Stimulated activated CD8-positive, alpha-beta memory T cell treated with anti-CD3 and anti-CD28 coated beads, Interleukin-2, amount 100 ng/mL, for 48 hours (primary cell): Measurements from ENCODE around the gene LRIG2.
"Not testable (repeated sequence)": the region's sequence is repeated elsewhere in the genome, so short reads cannot be mapped to it uniquely, and the experiment has no call there.

Experiments used
- DNase-seq, 2 donors: peaks; one replicate each; pipeline ENCODE4 v3.0.0-alpha.2; 2020; ENCODE audit warnings: low read depth in 2 of 2

The LRIG2 gene

DNA sequence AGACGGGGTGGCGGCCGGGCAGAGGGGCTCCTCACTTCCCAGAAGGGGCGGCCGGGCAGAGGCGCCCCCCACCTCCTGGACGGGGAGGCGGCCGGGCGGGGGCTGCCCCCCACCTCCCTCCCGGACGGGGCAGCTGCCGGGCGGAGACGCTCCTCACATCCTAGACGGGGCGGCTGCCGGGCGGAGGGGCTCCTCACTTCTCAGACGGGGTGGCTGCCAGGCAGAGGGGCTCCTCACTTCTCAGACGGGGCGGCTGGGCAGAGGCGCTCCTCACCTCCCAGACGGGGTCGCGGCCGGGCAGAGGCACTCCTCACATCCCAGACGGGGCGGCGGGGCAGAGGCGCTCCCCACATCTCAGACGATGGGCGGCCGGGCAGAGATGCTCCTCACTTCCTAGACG lies 9.5 kb upstream of the LRIG2 start:
- DNase-seq: not testable (repeated sequence)

DNA sequence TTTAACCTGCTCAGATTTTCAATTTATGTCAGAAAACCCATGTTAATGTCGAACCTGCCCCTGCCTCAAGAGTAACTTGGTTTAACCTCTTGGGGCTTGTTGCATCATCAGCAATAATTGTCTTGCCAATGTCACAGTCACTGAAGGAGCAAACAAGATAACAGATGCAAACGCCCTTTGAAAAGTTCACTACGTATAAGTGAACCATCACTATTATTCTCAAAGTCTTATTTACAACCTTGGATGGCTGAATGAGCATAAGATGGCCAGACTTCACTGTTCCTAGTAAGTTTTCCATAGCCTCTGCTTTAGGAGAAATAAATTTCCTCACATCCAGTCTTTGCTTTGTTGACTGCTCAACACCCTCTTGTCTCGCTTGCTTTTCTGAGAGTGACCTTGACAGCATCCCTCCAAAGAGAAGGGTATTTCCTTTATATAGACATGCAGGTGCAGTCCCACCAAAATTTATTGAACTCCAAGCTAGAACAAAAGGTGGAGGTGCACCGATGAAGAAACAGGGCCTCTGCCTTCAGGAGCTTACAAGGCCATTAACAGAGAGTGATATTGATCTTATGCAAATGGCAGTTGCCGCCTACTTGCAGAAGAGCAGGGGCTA lies 749 bp upstream of the LRIG2 start:
- no peak for DNase-seq

DNA sequence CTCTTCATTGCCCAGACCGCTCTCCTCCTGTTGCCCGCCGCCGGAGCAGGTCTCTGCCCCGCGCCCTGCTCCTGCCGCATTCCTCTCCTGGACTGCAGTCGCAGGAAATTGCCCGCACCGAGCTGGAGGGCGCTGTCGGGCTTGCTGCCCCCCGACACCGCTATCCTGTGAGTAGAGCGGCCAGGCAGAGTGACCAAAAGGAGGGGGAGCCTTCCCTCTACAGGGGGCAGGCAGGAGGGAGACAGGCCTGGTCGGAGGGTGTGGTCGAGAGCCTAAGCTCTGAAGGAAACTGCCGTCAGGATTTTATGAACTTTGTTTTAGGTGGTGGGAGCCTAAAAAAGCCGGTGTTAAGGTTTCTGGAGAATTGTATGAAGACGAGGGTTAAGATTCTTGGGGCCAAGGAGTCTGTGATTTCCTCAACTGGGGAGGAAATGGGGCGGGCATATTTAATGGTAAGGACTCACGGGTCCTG lies 517 bp downstream of the LRIG2 start:
- DNase-seq: peak in 1 of 2 donors; percentile 4

DNA sequence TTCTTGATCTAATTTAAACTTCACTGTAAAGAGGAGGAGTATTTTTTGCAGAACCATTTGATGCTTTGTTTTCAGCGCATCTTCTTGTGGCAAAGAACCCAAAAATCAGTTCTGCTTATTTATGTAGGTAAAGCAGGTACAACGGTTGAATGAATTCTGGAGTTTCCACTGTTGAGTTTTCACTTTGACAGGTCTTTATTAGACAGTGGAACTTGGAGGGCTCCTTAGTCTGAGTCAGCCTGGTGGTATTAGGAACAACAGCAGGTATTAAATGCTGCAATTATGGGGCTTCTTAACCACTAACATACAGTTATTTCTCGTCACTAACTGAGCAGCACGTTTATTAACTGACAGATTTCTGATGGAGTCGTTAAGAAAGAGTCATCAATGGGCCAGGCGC lies 1.2 kb downstream of the LRIG2 start:
- no peak for DNase-seq

DNA sequence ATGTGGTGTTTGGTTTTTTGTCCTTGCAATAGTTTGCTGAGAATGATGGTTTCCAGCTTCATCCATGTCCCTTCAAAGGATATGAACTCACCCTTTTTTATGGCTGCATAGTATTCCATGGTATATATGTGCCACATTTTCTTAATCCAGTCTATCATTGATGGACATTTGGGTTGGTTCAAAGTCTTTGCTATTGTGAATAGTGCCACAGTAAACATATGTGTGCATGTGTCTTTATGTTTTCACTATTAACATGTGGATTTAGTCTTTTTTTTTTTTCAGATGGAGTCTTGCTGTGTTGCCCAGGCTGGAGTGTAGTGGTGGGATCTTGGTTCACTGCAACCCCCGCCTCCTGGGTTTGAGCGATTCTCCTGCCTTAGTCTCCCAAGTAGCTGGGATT lies 5.0 kb downstream of the LRIG2 start:
- DNase-seq: not testable (repeated sequence)

DNA sequence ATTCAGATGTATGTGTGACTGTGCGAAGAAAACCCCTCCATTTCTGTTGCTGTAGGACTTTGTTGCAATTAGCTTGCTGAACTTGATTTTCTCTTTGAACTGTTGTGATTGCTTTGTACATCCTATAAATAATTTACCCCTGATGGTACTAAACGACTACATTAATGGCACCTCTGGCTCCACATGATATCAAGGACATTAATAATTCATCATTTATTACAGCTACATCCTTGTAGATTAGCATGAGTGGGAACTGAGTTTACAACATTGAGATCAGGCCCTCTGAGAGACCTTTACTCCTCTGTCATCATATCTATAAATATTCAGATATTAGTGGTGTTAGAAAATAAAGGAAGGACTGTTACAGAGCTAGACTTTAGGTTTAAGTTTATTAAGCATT lies 13.5 kb downstream of the LRIG2 start:
- DNase-seq: no peak

DNA sequence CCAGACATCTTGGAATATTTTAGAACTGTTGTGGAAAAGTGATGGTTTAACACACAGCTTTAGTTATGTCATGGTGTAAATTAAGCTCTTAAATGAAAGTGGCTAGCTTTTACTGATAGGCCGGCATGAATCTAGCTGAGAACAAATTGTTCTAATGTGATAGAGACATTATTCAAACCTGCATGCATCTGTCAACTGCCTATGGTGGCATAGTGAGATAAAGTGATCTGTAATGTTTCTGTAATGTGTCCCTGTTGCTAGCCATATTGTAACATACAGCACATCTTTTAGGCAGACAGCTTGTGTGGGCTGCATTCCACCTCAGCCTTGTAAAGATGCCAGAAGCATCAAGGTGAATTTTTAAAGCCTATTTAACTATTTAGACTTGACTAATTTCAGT lies 16.0 kb downstream of the LRIG2 start:
- no peak for DNase-seq

DNA sequence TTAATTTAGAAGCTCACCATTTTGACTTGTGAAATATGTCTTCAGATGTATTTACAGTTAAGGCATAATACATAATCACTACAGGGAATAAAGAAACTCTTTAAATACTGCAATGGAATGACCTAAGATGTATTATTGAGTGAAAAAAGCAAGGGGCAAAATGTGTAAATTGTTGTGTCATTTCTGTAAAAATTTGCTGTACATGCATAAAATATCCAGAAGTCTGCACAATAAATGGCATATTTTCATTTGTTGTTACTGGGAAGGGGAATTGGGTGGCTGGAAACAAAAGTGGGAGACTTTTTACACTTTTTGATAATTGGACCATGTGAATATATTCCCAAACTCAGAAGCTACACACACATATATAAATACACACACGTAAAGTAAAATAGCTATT lies 17.1 kb downstream of the LRIG2 start:
- DNase-seq: no peak

DNA sequence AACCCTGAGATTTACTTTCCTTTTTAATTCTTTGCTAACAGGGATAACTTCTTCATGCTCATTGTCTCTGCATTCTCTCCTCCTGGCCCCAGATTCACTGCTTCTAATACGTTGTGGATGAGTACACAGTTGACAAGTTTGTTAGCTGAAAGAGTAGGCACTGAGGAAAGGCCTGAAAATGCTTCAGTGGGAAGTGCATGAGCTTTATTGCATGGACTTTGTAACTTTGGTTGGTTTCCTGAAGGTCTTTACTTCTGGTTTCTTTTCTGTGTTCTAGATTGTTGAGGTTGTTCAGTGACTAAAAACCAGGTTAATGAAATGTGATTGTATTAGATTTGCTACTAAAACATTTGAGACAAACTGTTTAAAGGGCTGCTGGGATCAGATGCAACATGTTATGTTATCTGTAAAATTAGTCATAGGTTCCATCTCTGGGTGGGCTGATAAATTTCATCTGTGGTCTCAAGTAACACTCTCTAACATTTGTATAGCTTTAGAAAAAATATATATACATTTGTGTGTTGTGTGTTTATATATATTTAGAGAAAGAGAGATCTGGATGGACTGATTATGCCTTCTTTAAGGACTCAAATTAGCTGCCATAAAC lies 19.1 kb downstream of the LRIG2 start:
- no peak for DNase-seq

DNA sequence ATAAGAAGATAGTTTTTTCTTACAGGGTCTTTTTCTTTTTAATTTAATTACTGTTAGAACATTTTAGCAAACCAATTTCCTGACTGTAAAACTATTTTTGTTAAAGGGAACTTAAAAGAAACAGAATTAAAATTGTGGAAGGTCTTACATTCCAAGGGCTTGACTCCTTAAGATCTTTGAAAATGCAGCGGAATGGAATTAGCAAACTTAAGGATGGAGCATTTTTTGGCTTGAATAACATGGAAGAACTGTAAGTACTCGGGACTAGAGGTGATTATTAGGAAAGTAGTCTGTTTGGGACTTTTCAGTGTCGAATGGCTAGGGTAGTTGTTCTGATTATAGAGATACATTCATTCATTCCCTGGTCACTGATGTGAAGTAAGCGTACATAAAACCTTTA lies 21.5 kb downstream of the LRIG2 start:
- DNase-seq: no peak

DNA sequence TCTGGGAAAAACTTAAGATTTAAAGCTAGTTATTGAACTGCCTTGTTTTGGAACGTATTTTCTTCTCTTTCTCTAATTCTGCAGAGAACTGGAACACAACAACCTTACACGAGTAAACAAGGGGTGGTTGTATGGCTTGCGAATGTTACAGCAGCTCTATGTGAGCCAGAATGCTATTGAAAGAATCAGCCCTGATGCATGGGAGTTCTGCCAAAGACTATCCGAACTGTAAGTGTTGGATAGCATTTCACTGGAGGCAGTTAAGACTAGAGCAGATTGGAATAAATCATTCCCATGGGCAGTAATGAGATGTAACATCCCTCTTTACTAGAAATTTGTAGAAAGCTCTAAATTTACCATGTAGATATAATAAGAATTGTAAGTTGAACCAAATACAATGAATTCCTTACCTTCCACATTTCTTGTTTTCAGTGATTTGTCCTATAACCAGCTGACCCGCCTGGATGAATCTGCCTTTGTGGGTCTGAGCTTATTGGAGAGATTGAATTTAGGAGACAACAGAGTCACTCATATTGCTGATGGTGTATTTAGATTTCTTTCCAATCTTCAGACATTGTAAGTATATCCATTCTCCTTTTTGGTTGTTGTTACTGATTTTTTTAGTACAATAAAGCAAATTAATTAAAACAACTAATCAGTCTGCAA lies 22.9 kb downstream of the LRIG2 start:
- no peak for DNase-seq

DNA sequence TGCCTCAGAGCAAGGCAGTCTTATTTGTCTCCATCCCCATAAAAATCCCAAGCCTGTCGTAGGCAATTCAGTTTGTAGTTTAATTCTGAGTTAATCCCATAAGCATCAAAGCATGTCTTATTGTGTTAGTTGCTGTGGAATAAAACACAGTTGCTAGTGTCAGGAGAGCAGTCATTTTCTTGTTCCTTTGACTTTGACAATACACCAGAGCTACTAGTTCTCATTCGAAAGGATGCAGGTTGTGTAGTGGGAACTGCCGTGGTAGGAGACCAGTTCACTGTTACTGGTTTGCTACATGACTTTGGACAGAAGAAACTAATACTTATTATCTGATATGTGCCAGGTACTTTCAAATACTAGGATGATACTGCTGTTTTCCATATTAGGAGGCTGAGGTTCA lies 23.5 kb downstream of the LRIG2 start:
- no peak for DNase-seq

DNA sequence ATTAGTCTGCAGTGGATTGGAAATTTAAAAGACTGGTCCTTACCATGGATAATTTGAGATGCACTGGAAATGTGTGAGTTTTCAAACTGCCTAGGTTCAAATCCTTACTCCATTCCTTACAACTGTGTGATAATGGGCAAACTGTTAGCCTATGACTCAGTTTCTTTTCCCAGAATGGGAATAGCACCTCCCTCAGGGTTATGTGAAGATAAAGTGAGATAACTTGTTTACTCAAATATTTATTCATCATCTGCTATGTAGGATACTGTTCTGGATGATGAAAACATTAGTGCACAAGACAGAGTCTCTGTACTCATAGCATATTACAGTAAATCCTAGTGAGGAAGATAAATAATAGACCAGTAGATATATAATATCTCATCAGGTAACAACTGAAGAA lies 28.6 kb downstream of the LRIG2 start:
- DNase-seq: no peak

DNA sequence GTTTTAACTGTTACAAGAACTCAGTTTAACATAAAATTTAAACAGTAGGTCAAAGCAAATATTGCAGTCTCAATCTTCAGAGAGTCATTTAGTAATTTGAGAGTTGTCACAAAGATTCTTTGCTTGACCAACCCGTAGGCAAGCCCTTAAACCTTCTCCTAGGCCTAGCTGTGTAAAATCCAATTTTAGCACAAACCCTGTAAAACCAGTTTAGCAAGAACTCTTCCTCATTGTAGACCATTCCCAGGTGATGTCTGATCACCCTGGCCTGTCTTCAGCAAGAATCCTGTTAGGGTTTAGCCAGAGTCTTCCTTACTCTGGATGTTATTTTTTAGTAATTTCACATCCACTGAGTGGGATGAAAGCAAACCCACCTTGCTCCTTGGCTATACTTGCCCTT lies 30.1 kb downstream of the LRIG2 start:
- no peak for DNase-seq

DNA sequence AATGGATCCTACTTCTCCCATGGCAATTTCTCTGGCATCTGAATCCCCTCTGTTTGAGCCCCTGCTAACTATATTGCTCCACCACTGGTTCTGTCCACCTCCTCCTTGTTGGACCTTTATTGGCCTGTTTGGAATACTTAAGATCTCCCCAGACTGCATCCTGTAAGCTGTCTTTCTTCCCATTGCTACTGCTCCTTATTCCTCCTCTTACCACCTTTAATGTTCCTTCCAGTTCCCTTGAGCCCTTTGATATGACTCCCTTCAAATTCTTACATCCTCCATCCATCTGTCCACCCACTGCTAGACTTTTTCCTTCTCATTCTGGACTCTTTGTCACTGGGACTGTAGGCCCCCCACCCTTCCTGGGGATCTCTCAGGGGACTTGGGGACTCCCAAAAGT lies 31.0 kb downstream of the LRIG2 start:
- no peak for DNase-seq

DNA sequence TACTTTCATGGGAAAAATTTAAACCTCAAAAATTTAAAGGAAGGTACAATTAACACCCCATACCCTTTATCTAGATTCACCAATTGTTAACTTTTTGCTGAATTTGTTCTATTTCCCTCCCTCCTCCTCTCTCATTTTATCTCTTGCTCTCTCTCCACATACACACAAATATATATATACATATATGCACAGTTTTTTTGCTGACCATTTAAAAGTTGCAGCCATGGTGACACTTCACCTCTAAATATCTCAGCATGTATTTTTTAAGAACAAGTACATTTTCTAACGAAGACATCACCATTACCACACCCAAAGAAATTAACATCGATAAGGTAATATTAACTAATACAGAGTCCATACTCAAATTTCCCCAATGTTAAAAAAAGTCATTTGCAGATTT lies 33.9 kb downstream of the LRIG2 start:
- no peak for DNase-seq

DNA sequence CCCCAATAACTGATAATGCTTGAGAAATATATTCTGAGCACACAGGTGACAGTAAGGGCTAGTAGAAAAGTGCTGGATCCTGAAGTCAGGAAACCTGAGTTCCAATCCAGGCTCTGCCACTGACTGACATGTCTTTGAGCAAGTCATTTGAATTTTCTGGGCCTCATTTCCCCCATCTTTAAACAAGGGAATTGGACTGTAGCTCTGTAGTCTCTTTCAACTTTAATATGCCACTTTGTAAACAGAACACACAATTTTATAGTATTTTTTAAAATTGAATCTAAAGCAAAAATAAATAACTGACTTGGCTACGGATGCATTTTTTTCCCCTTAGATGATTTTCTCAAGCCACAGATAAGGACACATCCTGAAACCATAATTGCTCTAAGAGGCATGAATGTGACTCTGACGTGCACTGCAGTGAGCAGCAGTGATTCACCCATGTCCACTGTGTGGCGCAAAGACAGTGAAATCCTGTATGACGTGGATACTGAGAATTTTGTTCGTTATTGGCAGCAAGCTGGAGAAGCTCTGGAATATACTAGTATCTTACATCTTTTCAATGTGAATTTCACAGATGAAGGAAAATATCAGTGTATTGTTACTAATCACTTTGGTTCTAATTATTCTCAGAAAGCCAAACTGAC lies 37.0 kb downstream of the LRIG2 start:
- no peak for DNase-seq

DNA sequence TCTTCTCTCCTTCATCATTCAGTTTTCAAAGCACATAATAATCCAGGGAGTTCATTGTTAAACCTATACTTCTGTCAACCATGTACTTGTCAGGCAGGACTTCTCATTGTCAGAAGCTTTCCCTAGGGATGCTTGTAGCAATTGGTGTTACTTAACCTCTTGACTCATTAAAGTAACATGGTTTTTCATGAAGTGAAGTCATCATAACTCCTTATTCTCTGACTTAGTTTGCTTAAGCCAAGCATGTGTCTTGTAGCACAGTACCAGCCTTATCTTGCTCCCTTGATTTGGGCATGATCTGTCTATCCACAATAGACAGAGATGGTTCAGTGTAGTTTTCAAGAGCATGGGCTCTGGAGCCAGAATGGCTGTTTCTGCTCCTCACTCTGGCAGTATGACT lies 45.3 kb downstream of the LRIG2 start:
- no peak for DNase-seq

DNA sequence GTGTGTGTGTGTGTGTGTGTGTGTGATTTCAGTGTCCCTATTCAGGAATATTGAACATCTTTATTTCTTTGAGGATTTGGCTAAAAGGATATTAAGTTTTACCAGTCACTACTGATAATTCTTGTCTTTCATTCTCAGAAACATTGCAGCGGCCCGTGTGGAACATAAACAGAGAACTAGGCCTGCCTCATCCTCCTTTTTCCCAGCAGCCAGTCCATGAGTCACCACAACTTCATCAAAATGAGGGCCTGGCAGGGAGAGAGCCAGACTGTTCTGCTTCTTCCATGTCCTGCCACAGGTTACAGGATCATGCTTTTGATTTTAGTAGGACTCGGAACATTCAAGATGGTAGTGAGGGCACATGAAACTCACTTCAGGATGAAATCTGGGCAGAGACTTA lies 50.7 kb downstream of the LRIG2 start:
- DNase-seq: no peak

DNA sequence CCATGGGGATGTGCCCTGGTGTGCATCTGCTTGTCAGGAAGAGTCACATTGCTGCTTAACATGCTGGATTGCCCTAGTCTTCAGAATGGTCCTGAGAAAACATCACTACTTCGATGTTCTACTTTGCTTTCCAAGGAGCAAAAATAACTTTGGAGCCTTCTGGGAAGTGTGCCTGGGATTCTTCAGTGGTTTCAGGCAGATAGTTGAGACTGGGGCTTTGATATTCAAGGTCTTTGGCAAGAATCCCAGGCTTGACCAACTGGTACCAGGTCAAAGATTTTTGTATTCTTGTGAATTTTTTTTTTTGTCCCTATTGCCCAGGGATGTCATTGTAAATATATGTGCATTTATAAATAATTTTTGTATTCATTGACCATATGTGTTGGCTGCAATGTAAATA lies 51.4 kb downstream of the LRIG2 start:
- no peak for DNase-seq

DNA sequence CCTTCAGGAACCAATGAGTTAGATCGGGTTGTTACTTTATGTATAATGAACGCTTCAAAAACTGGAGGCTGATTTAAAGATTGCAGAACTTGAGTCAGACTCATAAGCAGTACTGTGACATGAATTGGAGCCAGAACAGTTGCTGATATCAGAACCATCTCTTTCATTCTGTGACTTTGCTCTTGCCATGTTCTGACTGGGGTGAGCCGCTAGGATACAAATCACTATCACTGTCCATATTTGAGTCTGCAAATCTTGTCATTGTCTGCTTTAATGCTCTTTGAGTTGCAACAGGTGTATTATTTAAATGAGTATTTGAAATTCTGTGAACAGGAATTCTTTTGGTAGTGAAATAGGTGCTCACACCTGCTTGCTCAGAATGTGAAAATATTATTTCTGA lies 52.5 kb downstream of the LRIG2 start:
- no peak for DNase-seq

DNA sequence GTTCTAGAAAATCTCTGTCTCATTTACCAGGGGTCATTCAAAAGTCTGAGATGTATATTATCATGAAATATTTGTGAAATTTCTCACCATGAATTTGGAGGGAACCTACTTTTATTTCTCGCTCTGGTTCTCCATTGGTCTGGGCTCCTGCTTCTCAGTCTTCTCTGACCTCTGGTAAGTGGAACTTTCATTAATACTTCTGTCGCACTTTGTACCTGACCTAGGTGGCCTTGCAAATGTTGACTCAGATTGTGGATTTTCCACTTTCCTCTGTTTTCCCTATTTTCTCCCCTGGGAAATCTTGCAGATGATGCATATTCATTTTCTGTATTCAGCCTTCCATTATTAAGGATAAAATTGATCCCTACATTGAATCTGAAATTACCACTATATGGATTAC lies 53.2 kb downstream of the LRIG2 start:
- no peak for DNase-seq

DNA sequence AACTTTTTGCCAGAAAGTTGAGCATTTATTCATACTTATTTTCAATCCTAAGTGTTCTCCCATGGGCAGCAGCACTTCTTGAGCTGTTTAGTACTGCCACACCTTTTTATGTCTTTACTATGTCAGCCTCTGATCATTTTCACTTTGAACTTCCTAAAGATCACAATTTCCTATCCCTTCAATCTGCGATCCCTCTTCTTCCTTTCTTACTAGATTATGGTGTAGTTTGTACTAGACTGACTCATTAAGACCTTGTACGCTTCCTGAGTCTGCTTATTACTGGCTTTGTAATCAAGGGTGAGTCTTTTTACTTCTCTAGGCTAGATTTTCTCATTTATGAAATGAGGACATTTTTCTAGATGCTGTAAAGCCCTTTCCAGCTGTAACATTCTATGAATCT lies 55.1 kb downstream of the LRIG2 start:
- DNase-seq: no peak
